ENCODE results near the gene HSPH1.

HSPH1 gene

DNA sequence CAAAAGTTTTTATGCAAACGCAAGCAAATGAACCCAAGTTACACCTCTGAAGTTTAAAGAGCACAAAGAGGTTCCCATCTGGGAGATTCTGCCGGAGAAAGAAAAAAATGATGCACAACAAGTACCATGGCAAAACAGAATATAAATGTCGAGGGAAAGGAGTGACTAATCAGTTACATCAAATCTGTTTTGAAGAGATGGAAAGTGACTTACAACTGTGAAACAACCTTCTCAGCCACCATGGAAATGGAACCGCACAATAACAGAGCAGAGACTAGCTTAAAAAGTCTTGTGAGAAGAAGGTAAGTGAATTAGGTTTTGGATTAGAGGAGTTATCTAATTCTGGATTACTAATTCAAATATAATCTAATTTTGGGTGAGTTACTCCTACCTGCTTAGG lies 2.4 kb downstream of the HSPH1 start:
- in situ Hi-C loops (cut with HindIII; ENCODE audit: low sequenced_read_pairs) = no loop called here
- no peak for DNase-seq (ENCODE audit: low read depth)
- peak overlapping the region; percentile 89 for H3K4me3 ChIP-seq (ENCODE audit: low read depth, low read length)
- no peak for TF ChIP-seq CTCF (IDR thresholded peaks at IDR 0.05; ENCODE audit: low read depth, low read length, missing control alignments)

- in situ Hi-C loops (cut with HindIII; ENCODE audit: low sequenced_read_pairs) = no loop called here
- TF ChIP-seq CTCF (IDR thresholded peaks at IDR 0.05; ENCODE audit: low read depth, low read length, missing control alignments) = no peak
- DNase-seq (ENCODE audit: low read depth) = no peak
Observed at GRCh38 chr13:31154939-31155338, 6.8 kb downstream of the HSPH1 start.

DNA sequence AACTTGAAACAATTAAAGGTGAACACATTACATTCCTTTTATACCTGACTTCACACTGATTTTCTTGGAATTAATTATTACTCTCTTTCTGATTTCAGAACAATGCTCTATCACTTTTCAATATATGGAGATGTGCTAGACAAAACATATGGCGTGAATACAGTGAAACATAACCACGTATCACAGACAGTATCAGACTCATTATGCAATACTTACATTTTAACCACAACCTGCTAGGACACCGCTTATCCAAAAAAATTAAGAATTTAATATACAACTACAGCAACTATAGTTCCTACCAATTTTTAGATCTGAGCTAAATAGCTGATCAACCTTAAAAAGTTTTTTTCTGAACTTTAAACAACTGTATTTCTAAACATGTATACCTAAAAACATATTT lies 9.9 kb downstream of the HSPH1 start:
- in situ Hi-C loops (cut with HindIII; ENCODE audit: low sequenced_read_pairs) = no loop called here
- no peak overlapping the region for H3K4me3 ChIP-seq (ENCODE audit: low read depth, low read length)
- TF ChIP-seq CTCF (IDR thresholded peaks at IDR 0.05; ENCODE audit: low read depth, low read length, missing control alignments) = no peak
- DNase-seq (ENCODE audit: low read depth) = no peak

More at GRCh38 chr13:31154939-31155338, 6.8 kb downstream of the HSPH1 start:
- no peak overlapping the region for H3K4me3 ChIP-seq (ENCODE audit: low read depth, low read length)

DNA sequence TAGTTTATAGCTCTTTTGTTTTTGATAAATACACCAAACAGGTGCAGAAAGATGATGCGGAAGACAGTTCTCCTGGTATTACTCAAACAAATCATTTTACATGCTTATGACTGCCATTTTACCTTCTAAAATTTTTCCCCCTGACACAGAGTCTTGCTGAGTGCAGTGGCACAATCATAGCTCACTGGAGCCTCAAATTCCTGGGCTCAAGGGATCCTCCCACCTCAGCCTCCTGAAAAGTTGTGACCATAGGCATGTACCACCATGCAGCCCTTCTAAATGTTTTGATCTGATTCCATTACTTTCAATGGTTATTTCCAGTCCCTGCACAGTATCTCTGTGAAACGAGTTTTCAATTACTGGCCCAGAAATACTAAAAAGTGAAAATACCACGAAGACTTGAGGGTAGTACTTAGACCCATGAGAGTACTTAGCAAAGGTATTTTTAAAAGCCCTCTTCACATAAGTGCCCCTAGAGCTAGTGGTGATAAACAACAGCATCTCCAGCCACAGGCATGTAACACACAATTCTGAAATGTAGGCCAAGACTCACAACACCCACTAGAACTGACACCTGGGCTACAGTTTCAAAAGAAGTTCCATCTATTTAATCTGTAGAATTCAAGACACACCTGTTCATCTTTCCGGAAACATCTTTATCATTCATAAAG lies 11.3 kb downstream of the HSPH1 start:
- no peak for DNase-seq (ENCODE audit: low read depth)
- no peak overlapping the region for H3K4me3 ChIP-seq (ENCODE audit: low read depth, low read length)
- in situ Hi-C loops (cut with HindIII; ENCODE audit: low sequenced_read_pairs) = no loop called here
- TF ChIP-seq CTCF (IDR thresholded peaks at IDR 0.05; ENCODE audit: low read depth, low read length, missing control alignments) = no peak

- in situ Hi-C loops (cut with HindIII; ENCODE audit: low sequenced_read_pairs) = no loop called here
- no peak for TF ChIP-seq CTCF (IDR thresholded peaks at IDR 0.05; ENCODE audit: low read depth, low read length, missing control alignments)
- no peak for DNase-seq (ENCODE audit: low read depth)
- no peak overlapping the region for H3K4me3 ChIP-seq (ENCODE audit: low read depth, low read length)
Observed at GRCh38 chr13:31149604-31150003, 12.1 kb downstream of the HSPH1 start.

DNA sequence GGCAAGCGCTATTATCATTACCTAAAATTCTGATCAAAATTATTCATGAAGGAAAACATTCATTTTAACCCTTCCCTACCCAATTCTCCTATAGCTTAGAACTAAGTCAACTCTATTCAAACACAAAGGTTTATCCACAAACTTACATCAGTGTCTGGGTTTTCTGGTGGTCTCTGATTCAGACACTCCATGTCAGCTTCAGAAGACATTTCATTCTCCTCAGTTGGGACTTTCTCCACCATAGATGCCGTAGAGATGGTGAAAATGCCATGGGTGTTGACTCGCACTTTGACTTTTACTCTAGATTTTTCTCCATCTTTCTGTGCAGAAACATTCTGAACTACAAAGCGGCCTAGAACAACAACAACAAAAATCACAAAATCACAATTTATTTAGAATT lies 16.3 kb downstream of the HSPH1 start:
- no peak overlapping the region for H3K4me3 ChIP-seq (ENCODE audit: low read depth, low read length)
- TF ChIP-seq CTCF (IDR thresholded peaks at IDR 0.05; ENCODE audit: low read depth, low read length, missing control alignments) = no peak
- no peak for DNase-seq (ENCODE audit: low read depth)
- in situ Hi-C loops (cut with HindIII; ENCODE audit: low sequenced_read_pairs) = no loop called here

All from astrocyte of the cerebellum (primary cell).